ENCODE data around the gene WFIKKN1.
A peak's percentile ranks its signal among the peaks of the same experiment; 100 is the strongest.

The WFIKKN1 gene, protein sequence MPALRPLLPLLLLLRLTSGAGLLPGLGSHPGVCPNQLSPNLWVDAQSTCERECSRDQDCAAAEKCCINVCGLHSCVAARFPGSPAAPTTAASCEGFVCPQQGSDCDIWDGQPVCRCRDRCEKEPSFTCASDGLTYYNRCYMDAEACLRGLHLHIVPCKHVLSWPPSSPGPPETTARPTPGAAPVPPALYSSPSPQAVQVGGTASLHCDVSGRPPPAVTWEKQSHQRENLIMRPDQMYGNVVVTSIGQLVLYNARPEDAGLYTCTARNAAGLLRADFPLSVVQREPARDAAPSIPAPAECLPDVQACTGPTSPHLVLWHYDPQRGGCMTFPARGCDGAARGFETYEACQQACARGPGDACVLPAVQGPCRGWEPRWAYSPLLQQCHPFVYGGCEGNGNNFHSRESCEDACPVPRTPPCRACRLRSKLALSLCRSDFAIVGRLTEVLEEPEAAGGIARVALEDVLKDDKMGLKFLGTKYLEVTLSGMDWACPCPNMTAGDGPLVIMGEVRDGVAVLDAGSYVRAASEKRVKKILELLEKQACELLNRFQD

DNA sequence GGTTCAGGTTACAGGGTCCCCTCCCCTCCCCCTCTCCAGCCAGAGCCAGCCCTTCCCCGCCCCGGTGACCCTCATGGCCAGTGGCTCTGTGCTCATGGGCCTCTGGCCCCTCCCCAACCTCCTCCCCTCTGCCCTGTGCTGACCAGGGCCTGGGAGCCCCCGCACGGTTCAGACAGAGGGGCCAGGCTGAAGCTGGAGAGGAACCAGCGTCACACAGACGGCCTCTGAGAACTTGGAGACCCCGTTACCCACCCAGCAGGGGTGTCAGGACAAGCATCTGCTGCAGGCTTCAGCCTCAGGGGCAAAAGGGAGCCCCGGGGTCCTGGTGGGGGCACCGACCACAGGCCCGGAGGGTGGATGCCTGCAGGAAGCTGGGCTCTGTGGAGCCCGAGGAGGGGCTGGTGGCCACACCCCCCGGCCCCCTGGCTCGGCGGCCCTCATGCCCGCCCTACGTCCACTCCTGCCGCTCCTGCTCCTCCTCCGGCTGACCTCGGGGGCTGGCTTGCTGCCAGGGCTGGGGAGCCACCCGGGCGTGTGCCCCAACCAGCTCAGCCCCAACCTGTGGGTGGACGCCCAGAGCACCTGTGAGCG lies at the start of gene WFIKKN1:
TSS of gene WFIKKN1 (plus strand) at position 171 of the 591 bp plus-strand sequence. CDS start at position 440, 269 bp downstream.
- DNase-seq = no peak

DNA sequence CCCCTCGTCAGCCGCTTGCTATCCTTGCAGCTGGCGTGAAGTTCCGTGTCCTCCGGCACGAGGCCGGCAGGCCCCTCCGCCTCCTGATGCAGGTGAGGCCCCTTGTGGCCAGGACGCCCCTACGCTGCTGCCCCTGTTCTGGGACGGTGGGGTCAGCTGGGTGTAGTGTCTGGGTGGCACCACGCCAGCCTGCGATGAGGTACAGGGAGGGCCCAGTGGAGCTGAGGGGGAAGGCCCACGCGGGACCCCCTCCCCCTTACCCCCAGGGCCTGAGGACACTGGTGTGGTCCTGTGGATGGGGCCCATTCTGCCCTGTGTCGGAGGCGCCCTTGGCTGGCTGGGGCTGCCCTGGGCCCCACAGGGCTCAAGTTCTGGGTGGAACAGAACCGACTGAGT lies 48.6 kb upstream of the WFIKKN1 start:
- DNase-seq = no peak

DNA sequence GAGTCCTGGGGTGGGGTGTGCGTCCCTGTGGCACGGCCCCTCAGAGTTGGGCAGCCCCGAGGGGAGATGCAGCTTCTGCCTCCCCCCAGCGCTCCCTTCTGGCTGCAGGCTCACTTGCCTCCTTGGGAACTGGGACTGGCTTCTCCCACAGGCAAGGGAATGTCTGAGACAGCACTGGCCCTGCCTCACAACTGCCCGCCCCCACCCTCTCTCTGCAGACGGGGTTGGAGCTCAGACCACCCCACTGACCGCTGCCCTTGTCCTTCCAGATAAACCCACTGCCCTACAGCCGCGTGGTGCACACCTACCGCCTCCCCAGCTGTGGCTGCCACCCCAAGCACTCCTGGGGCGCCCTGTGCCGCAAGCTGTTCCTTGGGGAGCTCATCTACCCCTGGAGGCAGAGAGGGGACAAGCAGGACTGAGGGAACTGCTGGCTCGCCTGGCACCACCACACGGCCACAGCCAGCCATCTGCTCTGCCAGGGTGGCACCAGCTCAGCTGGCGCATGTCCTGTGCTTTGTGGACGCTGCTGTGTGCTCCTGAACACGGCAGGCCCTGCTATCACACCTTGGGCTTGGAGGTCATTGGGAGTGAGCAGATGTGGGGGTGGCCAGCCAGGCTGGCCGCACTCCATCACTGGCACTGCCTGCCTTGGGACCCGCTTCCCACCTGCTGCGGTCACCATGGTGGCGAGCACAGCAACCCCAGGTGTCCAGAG lies 48.0 kb upstream of the WFIKKN1 start:
- DNase-seq = no peak

DNA sequence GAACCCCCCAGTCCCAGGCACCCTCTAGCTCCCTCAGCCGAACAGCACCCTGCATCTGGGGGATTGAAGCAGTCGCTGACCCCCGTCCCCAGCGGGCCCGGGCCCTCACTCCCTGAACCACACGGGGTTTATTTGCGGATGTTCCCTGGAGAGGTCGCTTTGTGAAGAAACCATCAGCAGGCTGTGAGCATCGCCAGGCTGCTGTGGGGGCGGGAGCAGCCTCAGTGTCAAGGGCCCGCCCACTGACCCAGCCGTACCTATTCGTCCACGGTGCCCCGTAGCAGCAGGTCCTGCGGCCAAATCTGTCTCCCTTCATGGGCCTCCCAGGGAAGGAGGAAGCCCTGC lies 47.3 kb upstream of the WFIKKN1 start:
- no peak for DNase-seq

DNA sequence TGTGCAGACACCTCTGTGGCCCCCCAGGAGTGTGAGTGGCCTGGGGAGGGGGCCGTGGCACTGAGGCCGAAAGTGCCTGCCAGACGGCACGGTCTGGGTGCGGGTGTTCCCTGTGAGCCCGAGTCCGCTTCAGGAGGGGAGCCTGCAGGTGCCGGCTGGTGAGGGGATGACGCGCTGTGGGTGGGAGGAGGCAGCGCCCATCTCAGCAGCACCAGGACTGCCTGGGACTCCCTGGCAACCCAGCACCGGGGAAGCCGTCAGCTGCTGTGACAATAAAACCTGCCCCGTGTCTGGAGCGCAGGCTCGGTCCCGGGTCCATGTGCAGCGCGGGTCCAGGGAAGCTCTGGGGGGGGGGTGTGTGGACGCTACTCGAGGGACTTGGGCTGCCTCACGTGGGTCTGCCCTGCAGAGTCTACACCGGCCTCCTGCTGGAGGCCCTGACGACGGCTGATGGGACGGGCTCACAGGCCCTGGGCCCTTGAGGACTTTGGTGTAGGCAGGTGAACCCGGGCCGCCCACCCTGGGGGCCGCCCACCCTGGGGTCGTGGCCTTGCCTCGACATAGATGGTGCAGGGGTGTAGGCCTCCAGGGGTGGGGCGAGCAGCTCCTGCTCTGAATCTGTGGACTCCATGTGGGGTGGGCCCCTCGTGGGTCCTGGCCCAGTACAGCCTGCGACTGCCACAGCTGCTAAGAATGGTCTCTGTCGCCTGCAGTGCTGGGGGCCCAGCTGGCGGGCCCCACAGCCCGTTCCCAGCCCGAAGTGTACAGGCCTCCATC lies 46.8 kb upstream of the WFIKKN1 start:
- no peak for DNase-seq

DNA sequence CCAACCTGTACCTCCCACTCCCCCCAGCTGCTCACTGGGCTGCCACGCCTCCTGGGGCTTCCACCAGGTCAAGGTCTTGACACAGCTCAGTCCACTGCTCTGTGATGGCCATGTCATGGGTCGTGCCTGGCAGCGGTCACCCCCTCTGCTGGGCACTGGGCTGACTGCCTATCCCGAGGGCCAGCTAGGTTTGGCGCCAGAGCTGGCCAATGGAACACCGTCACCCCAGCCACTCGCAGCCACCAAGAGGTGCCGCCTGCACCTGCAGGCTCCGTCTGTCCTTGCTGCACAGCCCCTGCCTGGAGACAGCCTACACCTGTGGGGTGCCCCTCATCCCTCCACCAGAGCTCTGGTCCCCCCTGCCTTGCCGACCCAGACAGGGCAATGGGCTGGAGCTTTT lies 45.4 kb upstream of the WFIKKN1 start:
- DNase-seq = no peak

DNA sequence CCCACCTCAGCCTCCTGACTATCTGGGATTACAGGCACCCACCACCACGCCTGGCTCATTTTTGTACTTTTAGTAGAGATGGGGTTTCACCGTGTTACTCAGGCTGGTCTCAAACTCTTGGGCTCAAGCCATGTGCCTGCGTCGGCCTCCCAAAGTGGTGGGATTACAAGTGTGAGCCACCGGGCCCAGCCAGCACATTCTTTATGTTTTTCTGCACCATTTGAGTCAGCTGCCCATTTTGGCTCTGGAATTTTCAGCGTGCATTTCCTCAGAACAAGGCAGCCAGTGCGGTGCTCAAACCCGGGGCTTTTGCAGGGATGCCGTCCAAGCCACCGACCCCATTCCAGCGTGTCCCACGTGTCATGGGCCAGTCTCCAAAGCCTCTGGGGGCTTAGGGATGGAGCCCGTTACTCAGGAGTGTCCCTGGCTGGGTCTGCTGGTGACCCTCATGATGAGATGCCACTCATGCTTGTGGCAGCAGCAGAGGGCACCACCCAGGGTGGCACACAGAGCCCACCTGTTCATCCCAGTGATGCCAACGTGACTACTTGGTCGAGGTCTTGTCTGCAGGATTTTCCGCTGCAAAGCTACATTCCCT lies 44.6 kb upstream of the WFIKKN1 start:
- DNase-seq = no peak

DNA sequence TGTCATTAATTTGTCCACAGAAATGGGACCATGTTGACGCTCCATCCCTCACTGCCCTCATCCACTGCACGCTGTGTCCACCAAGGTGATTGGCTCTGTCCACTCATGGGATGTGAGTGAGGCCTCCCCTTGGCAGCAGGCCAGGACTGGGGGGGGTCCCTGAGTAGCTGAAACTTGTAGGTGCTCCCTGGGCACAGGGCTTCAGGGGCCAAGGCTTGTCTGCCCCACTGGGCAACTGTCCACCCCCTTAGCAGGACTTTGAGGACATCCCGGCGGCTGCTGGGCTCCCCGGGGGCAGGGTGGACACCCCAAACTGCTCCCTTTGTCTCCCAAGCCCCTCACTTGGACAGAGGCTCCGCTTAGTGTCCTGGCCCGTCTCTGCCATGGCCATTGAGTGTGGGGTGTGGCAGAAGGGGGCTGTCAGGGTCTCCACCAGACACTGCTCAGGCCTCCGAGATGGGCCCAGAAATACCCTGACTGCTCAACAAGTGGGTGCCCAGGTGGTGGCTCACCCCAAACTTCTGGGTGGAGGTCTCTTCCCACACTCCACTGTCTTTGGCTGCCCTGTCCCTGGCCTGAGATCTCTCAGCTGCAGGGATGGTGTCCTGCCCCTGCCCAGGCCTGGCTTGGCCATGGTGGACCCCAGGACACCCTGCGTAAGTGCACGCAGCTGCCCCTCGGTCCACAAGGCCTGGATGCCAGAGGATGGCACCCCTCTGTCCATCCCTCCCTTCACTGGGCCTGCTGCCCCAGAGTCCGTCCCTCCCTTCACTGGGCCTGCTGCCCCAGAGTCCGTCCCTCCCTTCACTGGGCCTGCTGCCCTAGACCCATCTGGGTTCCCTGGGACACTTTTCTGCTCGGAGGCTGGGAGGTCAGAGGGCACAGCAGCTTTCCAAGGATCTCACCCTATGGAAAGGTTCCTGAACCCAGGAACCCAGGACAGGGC lies 43.9 kb upstream of the WFIKKN1 start:
- DNase-seq = no peak

DNA sequence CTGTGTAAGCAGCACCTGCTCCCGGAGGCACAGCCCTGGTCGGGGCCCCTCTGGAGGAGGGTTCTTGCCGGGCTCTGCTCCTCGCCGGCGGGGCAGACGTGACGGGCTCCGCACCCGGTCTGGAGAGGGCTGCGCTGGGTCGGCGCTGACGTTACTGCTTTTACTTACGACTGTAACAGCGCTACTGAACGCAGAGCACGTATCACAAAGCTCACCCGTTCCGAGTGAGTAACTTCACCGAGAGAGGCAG lies 42.2 kb upstream of the WFIKKN1 start:
- DNase-seq = peak; percentile 60 to 69

DNA sequence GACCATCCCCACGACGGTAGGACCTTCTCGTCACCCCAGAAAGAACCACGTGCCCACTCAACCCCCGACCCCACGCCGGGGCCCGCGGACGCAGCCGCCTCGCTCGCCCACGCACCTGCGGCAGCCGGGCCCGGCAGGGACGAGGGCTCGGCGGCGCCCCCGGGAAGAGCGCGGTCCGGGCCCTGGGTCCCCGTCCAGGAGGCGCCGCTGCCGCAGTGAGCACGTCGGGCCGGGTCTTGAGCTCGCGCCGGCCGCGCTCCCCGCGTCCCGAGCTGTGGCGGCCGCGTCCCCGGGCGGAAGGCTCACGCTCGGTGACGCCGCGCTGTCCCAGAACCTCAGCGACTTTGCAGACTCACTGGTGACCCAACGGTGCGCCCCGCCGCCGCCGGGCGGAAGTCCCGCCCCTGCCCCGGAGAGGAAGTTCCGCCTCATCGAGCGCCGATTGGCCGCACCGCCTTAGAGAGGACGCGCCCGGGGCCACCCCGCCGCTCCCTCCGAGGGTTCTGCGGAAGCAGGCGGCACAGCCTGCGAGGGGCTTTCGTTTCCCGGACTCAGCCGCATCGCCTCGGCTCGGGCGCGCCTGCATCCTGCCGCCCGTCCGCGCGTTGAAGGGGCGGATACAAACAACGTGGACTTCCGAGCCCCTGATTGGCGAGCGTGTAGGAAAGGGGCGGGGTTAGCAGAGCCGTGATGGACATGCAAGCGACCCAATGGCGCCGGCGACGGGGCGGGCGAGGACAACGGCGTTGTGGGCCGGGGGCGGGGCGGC lies 41.7 kb upstream of the WFIKKN1 start:
- DNase-seq = peak; percentile 98 to 99

DNA sequence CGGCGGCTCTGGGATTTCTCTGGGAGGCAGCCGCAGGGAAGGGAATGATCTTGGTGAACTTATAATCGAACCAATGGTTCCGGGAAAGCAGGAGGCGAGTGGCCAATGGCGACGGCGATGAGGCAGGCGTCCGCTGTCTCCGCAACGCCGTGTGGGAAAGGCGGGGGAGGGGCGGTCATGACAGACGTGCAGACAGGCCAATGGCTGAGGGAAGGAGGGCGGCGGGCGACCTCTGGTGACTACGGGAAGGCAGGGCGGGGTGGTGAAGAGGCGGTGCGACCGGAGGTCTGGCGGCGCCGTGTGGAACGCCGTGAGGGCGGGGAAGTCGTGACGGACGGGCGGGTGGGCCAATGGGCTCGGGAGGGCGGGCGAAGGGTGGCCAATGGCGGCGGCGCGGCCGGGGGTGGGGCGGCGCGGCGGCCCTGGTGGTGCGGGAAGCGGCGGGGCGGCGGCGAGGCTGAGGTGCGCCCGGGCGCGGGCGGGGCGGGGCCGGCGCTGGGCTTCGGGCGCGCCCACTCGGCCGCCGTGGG lies 41.1 kb upstream of the WFIKKN1 start, which contains the start of gene RAB40C:
TSS of gene RAB40C (plus strand) at position 409 of the 530 bp plus-strand sequence. CDS start 226 bp downstream, outside the sequence.
- DNase-seq = peak; percentile 99

DNA sequence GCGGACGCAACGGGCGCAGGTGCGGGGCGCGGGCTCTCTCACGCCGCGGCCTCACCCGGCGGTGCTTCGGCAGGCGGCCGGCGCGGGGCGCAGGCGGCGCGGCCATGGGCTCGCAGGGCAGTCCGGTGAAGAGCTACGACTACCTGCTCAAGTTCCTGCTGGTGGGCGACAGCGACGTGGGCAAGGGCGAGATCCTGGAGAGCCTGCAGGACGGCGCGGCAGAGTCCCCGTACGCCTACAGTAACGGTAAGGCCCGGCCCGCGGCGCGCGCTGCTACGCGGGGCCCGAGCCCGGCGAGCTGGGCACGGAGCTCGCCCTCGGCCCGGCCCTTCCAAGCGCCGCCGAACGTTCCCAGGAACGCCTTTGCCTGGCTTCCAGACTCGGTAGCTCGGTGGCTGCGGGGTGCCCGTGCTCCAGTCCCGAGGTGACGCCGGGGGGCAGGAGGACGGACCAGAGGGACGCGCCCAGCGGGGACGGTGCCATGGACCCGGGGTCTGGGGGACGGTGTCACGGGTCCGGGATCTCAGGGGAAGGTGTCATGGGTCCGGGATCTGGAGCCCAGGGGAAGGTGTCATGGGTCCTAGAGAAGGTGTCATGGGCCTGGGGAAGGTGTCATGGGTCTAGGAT lies 40.5 kb upstream of the WFIKKN1 start:
- DNase-seq = no peak

DNA sequence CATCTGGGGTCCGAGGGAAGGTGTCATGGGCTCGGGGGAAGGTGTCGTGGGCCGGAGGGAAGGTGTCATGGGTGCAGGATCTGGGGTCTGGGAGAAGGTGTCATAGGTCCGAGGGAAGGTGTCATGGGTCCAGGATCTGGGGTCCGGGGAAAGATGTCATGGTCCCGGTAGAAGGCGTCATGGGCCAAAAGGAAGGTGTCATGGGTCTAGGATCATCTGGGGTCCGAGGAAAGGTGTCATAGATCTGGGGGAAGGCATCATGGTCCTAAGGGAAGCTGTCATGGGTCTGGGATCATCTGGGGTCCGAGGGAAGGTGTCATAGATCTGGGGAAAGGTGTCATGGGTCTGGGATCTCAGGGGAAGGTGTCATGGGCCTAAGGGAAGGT lies 40.0 kb upstream of the WFIKKN1 start:
- no peak for DNase-seq

DNA sequence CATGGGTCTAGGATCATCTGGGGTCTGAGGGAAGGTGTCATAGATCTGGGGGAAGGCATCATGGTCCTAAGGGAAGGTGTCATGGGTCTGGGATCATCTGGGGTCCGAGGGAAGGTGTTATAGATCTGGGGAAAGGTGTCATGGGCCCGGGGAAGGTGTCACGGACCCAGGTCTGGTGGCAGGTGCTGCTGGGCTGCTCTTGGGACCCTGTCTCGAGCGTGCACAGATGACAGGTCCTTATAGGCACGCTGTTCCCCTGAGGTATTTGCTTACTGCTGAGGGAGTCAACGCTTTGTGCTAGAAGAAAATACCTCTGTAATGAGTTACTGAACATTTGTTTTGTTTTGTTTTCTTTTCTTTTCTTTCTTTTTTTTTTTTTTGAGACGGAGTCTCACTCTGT lies 39.6 kb upstream of the WFIKKN1 start:
- no peak for DNase-seq

DNA sequence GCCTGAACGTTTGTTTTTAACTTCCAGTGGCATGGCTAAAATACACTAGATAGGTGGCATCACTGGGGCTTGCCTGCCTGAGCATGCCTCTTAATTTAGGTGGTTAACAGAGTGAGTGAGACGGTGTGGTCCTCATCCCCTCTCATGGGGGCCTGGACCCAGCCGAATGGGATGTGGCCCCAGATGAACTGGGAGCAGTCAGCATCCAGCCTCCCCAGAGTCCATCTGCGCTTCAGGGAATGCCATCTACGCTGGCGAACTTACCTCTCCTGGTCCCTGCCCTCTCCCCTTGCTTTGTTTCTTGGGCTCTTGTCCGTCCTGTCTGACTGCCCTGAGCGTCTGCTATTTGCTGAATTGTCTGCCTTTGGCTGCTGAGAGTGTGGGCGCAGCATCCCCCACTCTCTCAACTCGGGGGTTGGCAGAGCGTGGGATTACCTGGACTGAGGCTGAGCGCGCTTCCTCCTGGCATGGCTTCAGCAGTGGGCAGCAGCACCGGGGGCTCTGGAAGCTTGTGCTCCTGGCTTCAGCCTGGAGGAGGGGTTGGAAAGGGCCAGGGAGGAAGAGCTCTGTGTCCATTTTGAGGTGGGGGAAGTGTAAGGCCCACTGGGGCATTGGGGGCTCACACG lies 38.8 kb upstream of the WFIKKN1 start:
- DNase-seq = no peak

DNA sequence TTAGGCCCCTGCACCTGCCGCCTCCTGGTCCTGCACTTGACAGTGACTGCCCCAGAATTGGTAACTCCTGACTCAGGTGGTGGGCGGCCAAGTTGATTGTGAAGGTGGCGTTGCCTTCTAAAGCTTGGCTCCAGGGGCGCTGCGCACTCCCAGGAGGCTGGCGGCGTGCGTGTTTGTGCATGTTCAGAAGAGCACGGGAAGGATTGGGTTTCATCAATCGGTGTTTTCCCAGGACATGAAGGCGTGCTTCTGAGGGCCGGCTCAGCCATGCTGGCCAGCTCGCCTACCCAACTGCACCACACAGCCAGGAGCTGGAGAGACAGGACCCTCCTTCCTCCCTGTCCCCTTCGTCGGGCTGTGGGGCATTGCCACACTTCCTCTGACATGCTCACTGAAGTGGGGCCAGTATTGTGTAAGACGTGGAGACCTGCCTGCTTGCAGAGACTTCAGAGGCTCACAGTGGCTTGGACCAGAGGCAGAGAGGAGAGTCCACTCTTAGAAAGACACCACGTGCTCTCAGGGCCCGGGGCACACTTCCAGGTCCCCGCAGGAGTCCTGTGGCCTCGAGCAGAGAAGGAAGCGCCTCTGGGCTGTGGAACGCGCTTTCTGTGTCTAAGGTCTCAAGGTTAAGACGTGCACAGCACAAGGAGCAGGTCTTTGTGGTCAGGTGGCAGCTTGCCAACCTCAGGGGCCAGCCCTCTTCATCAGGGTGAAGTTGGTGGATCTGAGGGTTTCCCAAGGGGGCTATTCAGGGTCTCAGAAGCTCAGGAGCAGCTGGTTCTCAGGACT lies 38.1 kb upstream of the WFIKKN1 start:
- no peak for DNase-seq

DNA sequence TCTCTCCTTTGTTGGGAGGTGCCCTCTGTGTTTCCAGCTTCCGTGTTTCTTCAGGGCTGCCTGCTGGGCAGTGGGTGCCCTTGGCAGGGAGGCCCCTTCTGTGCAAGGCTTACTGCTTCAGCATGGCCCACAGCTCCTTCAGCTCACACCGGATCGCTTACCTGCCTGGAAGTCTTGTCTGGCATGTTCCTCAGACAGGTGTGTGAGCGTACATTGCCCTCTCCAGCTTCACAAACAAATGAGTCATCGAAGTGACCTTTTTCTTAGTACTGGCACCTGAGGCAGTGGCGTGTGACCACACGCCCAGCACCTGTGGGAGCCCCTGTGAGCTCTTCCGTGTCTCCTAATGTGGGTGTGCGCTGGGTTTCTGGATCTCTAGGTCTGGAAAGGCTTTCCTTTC lies 37.4 kb upstream of the WFIKKN1 start:
- no peak for DNase-seq

DNA sequence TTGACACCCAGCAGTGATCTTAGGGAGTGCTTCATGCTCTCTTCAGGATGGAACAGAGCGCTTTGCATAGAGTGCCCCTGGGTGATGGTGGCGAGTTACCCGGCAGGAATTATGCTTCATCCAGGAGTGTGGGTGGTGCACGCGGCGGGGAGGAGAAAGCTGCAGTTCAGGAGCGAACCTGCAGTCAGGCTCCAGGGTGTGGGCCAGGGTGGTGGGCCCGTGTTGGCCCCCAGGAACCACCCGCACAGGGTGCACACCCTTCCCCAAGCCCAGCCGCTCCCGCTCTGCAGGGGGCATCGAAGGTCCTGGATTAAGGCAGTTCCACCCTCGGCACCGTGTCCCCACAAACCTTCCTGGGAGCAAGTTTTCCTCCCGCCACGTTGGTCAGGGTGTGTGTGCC lies 37.0 kb upstream of the WFIKKN1 start:
- DNase-seq = no peak

DNA sequence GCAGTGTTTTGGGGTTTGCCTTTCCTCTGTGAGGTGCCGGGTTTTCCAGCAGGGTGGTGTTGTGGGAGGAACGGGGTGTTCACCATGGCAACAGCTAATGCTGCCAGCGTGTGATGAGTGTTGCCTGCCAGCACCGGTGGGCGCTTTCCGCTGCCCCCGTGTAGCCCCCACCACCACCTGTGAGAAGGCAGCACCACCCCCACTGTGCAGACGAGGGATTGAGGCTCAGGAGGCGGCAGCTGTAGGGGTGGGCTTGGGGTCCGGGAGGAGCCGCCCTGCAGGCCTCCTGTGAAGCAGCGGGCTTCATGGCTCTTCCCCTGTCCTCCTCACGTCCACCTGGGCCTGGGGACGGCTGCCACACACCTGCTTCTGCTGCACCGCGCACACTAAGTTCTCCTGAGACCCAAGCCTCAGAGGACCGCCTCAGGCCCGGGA lies 35.7 kb upstream of the WFIKKN1 start:
- no peak for DNase-seq
